GM08714 (cell line): ENCODE data around the gene CREBRF.
"Not testable (repeated sequence)": the region's sequence is repeated elsewhere in the genome, so short reads cannot be mapped to it uniquely, and the experiment has no call there.

ENCODE experiments used
- H3K4me3 ChIP-seq: fragments of 200-500 bp; sonication (Bioruptor generic); 2 replicates; pipeline ENCODE4 v1.5.1; 2014; ENCODE audit warnings: mild to moderate bottlenecking, low read length, inconsistent platforms
- ZNF274 ChIP-seq: IDR thresholded peaks from 2 replicates; pipeline ENCODE4 v1.6.1; 2012; ENCODE audit warnings: mild to moderate bottlenecking, low read depth, low read length

Gene CREBRF

DNA sequence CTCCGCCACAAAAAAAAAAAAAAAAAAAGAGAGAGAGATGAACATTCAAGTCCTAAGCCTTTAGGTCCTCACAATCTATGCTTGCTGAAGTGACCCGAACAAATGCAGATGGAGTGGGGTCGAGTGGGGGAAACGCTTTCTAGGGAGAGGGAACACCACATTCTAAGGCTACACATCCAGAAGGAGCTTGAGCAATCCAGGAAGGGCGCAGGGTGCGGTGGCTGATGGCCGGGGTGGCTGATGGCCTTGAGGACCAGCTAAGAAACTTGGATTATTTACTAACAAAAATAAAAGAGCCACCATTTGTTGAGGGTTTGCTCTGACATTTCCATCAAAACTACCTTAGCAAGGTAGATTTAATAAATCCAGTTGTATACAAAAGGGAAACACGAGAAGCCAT lies 87.4 kb downstream of the CREBRF start:
- no peak for TF ChIP-seq ZNF274
- no peak overlapping the region for H3K4me3 ChIP-seq

DNA sequence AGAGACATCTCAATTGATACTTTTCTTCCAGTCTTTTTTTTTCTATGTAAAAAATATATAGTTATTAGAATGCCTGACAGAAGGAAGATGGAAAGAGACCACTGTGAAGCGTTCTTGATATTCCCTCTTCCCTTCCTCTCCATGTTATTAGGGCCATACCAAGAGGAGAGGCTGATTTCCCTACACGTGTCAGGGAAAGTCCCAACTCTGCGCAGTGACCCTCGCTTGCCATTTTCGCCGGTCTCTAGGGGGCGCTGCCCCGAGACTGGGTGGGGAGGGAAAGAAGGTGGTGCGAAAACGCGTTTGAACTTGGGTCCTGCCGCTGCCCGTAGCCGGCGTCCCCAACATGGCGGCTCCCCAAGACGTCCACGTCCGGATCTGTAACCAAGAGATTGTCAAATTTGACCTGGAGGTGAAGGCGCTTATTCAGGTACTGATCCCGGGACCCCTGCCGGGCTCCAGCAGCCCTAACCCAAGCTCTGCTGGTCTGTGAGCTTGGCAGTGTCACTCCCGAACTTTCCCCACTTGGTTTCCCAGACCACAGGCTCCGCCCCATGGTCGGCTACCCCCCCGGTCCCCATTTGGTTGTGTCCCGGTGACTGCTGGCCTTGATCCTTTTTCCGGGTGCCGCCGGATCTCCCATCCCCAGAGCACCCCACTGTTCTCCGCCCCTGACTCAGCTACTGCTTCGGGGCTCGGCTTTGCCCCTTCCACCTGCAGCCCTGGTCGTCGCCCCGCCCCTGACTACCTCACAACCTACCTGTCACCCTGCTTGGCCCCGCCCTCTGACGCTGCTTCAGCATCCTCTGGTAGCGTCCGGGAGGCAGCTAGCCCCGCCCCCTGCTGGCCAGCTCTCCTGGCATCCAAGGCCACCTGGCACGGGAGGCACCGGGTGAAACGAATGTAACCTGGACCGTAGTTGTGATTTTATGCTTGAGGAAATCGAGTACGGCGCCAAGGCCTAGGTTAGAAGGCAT lies 88.3 kb downstream of the CREBRF start, which contains the start of gene BNIP1:
TSS of gene BNIP1 (plus strand) at position 332 of the 977 bp plus-strand sequence. CDS start at position 347, 15 bp downstream.
- peak within 1 kb of the TSS; percentile 88 for H3K4me3 ChIP-seq
- no peak for TF ChIP-seq ZNF274

DNA sequence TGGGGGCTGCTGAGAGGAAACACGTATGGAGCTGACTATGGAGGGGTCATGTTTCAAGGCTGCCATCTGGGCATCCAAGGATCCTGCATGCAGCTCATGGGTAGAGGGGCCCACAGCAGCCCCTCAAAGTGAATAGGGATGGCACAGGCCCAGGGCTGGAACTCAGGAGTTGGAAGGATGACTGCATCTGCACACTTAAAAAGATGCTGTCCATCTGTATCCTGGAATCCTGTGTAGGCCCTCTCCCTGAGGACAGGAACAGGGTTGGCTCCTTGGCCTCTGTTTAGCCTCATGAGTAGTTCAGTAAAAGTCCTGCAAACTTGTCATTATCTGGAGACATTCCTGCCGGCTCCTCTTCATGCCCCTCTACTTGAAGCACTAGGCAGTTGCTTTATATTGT lies 92.2 kb downstream of the CREBRF start:
- TF ChIP-seq ZNF274: no peak
- H3K4me3 ChIP-seq: no peak overlapping the region

DNA sequence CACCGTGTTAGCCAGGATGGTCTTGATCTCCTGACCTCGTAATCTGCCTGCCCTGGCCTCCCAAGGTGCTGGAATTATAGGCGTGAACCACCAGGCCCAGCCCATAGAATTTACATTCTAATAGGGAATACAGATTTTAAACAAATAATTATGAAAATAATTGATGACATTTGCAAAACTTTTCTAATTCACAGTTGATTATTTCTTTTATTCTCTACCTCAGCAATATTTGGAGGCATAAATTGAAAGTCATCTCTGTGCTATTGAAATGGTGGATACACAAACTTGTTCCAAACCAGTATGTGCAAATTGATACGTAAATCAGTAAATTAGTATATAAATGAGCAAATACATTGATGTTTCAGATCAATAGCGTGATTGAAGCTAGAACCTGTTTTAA lies 96.4 kb downstream of the CREBRF start:
- TF ChIP-seq ZNF274: no peak

DNA sequence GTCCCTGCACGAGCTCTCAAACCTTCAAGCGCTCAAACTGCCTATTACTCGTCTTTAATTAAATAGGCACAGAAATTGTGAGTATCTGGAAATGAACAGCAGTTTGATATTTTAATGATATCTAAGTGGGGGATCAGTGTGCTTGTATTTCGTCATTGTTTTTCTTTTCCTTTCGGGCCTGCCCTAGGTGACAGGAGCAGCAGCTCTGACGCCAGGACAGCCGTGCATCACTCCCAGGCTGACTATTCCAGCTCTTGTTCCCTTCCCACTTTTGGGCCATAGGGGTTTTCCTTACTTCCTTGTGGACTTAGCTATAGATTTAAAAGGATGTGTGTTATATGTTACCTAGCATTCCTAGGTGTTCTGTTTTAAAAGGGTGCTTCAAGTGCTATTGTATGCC lies 97.7 kb downstream of the CREBRF start:
- TF ChIP-seq ZNF274: no peak
- H3K4me3 ChIP-seq: no peak overlapping the region

More for the DNA sequence above, 96.4 kb downstream of the CREBRF start:
- H3K4me3 ChIP-seq: no peak overlapping the region

DNA sequence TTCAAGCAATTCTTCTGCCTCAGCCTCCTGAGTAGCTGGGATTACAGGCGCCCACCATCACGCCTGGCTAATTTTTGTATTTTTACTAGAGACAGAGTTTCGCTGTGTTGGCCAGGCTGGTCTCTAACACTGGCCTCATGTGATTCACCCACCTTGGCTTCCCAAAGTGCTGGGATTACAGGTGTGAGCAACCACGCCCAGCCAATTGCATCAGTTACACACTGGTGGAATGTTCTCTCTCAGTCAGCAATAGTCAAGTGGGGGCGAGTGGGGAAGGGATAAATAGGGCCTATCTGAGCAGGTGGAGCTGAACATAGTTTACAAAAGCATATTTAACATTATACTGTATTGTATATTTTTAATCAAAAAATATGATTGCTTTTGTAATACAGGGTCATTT lies 98.5 kb downstream of the CREBRF start:
- H3K4me3 ChIP-seq: not testable (repeated sequence)

DNA sequence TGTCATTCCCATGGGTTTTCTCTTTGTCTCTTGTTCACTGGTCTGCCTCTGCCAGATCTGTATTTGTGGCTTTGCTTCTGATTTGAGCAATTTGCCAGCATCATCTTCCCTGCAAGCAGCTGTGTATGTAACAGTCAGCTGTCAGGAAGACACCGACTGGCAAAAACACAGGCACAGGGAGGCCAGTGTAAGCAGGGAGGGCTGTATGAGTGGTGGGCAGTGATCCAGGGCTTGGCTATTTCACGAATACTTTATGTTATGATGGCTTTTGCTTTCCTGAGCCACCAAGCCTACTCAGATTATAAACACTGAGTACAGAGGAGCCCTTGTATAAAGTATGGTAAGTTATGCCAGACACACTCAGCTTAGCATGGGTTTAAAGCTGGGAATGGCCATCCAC lies 99.8 kb downstream of the CREBRF start:
- no peak for TF ChIP-seq ZNF274

DNA sequence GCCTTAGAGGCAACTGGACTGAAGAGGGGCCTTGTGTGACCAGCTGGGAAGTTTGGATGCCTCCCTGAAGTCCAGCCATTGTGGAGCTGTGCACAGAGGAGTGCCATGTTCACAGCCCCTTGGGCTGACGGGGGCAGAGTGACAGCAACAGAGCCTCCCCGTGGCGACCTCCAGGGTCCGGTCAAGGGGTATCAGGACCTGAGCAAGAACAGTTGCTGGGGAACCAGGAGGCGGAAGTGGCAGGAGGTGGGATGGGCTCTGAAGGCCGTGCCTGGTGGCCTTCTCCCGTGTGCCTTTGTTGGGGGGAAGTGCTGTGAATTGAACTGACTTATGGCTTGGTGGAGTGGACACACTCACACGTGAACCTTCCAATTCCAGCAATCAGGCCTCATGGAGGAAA lies 102.2 kb downstream of the CREBRF start:
- H3K4me3 ChIP-seq: no peak overlapping the region
- TF ChIP-seq ZNF274: no peak

More for the DNA sequence above, 99.8 kb downstream of the CREBRF start:
- H3K4me3 ChIP-seq: no peak overlapping the region

DNA sequence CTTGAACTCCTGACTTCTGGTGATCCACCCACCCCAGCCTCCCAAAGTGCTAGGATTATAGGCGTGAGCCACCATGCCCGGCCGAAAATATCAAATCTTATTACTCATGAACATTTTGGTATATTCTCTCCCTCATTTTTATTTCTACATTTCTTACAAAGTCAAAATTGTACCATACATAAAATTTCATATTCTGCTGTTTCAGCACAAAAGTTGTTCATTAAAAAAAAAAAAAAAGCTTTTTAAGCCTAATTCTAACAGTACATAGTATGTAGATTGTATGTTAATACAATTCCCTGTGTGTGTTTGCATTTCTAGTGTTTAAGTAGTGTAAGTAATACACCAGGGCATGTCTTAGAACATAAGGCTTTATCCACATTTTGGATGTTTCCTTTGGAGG lies 103.1 kb downstream of the CREBRF start:
- H3K4me3 ChIP-seq: no peak overlapping the region
- no peak for TF ChIP-seq ZNF274

DNA sequence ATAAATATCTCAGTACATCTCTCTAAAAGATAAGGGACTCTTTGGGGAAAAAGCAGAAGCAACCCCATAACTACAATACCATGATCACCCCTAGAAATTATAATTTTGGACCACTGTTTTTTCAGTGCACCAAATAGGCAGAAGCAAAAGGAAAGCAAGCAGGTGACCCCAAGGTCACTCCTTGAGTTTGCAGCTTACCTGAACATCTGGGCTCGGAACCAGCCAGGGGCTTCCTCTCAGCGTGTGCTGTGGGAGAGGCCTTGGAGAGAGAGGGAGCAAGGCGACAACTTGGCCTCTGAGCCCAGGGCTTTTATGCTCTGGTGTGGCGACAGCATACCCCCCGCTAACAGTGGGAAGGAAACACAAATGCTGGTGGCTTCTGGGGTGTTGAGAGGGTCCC lies 105.0 kb downstream of the CREBRF start:
- no peak for TF ChIP-seq ZNF274
- no peak overlapping the region for H3K4me3 ChIP-seq

DNA sequence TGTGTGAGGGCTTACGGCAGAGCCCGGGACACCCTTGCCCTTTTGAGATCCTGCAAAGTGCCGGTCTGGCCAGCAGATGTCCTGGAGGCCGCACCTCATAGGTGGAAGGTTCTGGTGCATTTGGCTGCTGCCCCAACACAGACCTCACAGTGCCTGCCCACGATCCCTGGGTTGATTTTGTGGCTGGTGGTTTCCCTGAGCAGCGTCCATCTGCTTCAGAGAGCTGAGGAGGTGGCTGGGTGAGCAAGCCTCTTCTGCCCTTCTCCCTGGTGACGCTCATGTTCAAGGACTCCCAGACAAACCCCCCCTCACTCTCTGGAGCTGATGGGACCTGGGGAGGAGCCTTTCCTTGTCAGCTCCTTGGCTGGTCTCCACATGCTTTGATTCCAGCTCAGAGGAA lies 107.1 kb downstream of the CREBRF start:
- H3K4me3 ChIP-seq: no peak overlapping the region
- TF ChIP-seq ZNF274: no peak

DNA sequence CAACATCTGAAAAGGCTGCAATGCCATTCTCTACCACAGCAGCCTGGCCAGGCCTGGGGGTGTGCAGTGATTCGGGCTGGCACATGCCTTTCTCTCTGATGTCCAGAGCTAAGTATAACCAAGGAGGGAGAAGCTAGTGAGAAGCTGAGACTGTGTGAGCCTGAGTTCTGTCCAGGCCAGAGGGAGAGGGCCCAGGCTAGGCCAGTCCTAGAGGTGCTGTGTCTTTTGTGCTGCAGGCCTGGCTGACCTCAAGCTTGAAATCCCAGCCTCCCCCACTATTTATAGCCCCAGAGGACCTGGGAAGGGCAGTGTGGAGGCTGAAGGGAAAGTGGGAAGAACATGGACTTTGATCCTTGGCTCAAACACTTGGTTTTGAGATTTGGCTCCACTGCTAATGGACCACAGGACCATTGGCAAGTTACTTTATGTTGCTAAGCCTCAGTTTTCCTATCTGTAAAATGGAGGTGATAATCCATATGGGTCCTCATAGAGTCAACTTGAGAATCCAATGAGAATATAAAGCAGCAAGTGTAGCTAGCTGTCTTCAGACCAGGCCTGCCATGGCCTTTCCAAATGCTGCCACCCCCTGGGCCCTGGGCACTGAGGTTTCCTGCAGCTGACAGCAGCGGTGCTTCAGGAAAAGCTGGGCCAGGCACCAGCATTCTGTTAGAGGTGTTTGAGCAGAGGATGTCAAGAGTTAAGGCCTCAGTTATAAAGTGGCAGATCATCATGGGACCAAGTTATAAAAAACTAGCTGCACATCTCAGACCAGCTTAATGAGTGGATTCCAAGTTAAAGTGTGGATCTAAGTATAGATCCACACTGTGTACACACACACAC lies 109.2 kb downstream of the CREBRF start:
- no peak overlapping the region for H3K4me3 ChIP-seq
- TF ChIP-seq ZNF274: no peak

DNA sequence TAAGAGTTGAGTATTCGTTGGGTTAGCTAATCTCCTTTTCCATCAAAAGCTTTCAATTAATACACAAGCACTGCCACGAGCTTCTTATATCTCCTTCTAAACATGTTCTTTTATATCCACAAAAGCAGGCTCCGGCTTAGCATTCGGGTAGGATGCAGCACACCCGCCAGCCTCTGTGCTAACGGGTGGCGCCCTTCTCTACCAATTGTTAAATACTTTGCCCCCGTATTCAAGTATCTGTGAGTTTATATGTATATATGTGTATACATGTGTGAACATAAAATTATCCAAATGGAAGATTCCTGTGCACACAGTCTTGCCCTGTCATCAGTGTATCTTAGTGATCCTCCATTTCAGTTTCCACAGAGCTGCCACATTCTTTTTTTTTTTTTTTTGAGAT lies 116.0 kb downstream of the CREBRF start:
- TF ChIP-seq ZNF274: no peak
- no peak overlapping the region for H3K4me3 ChIP-seq

DNA sequence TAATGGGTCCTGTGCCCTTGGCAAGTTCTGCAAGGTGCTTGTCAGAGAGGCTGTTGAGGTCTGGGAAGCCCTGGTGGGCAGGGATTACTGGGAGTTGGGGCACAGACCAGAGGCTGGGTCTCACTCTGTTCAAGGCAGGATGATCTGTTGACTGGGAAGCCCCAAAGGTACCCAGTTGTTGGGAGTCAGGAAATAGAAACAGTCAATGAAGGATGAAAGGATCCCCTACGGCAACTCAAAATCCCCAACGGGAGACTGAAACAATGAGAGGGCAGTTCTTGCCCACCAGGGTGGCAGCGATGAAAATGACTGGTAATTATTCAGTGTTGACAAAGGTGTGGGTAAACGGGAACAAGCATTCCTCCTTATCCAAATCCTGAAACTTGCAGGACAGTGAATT lies 119.4 kb downstream of the CREBRF start:
- H3K4me3 ChIP-seq: no peak overlapping the region
- TF ChIP-seq ZNF274: no peak
